Mesendoderm (in vitro differentiated cells): Measurements from ENCODE around the gene ANXA11.
"Not testable (repeated sequence)": the region's sequence is repeated elsewhere in the genome, so short reads cannot be mapped to it uniquely, and the experiment has no call there.

Experiments
- DNase-seq: peaks from one replicate; pipeline ENCODE4 v3.0.0; 2013
- H2AK5ac ChIP-seq: 2 replicates; pipeline ENCODE4 v1.6.1; 2013; ENCODE audit warnings: low read length, inconsistent platforms
- H2BK120ac ChIP-seq: 2 replicates; pipeline ENCODE4 v1.6.1; 2013; ENCODE audit warnings: low read depth, mild to moderate bottlenecking, low read length, moderate library complexity, mixed read lengths
- H2BK15ac ChIP-seq: replicated peaks from 2 replicates; pipeline ENCODE4 v1.6.1; 2013; ENCODE audit warnings: low read depth, mild to moderate bottlenecking, moderate library complexity
- H2BK5ac ChIP-seq: 2 replicates; pipeline ENCODE4 v1.6.1; 2013; ENCODE audit warnings: low read length, inconsistent platforms
- H3K18ac ChIP-seq: 2 replicates; pipeline ENCODE4 v1.6.1; 2013; ENCODE audit warnings: mild to moderate bottlenecking, low read length, mixed read lengths
- H3K23ac ChIP-seq: one replicate; pipeline ENCODE4 v1.6.1; 2013; ENCODE audit warnings: low read length
- H3K27ac ChIP-seq: 2 replicates; pipeline ENCODE4 v1.5.1; 2013; ENCODE audit warnings: low read depth, mild to moderate bottlenecking, inconsistent platforms, low read length, moderate library complexity
- H3K27me3 ChIP-seq: 2 replicates; pipeline ENCODE4 v1.6.1; 2013; ENCODE audit warnings: low read length, control low read depth, mild to moderate bottlenecking, inconsistent platforms; ENCODE audit not compliant: insufficient read depth, poor library complexity
- H3K36me3 ChIP-seq: 2 replicates; pipeline ENCODE4 v1.6.1; 2013; ENCODE audit warnings: low read length, inconsistent platforms; ENCODE audit not compliant: control insufficient read depth, insufficient read depth
- H3K4ac ChIP-seq: one replicate; pipeline ENCODE4 v1.6.1; 2013; ENCODE audit warnings: low read depth, mild to moderate bottlenecking, low read length, moderate library complexity
- H3K4me1 ChIP-seq: 2 replicates; pipeline ENCODE4 v1.6.1; 2013; ENCODE audit warnings: low read depth, low read length, inconsistent platforms; ENCODE audit not compliant: control insufficient read depth
- H3K4me2 ChIP-seq: 2 replicates; pipeline ENCODE4 v1.6.1; 2013; ENCODE audit warnings: low read length
- H3K4me3 ChIP-seq: 2 replicates; pipeline ENCODE4 v1.5.1; 2013; ENCODE audit warnings: mild to moderate bottlenecking, low read length
- H3K56ac ChIP-seq: one replicate; pipeline ENCODE4 v1.6.1; 2013; ENCODE audit warnings: low read length
- H3K79me1 ChIP-seq: 2 replicates; pipeline ENCODE4 v1.6.1; 2013; ENCODE audit warnings: low read length, inconsistent platforms
- H3K79me2 ChIP-seq: 2 replicates; pipeline ENCODE4 v1.6.1; 2013; ENCODE audit warnings: mild to moderate bottlenecking, low read length; ENCODE audit not compliant: control insufficient read depth, insufficient read depth
- H3K9ac ChIP-seq: 2 replicates; pipeline ENCODE4 v1.6.1; 2013; ENCODE audit warnings: low read length, inconsistent platforms
- H4K5ac ChIP-seq: one replicate; pipeline ENCODE4 v1.6.1; 2013; ENCODE audit warnings: low read length
- H4K8ac ChIP-seq: one replicate; pipeline ENCODE4 v1.6.1; 2013; ENCODE audit warnings: low read depth, mild to moderate bottlenecking, control low read depth, low read length, moderate library complexity
- WGBS: extraction: QIAGEN DNeasy Blood & Tissue Kit; methylation state at CpG from one replicate; pipeline ENCODE4 v1.1.7; 2013; ENCODE audit warnings: low lambda C conversion rate, missing lambda C conversion rate; ENCODE audit not compliant: insufficient coverage; ENCODE audit errors: extremely low coverage; 5-methylcytosine and 5-hydroxymethylcytosine counted together

Gene ANXA11

GRCh38 chr10:80137031-80137862, 68.1 kb downstream of the ANXA11 start:
- Histone ChIP-seq H3K4me1 (no peaks in the 10 kb centered on the region), H3K9ac (no peak overlapping the region), H3K4ac (no peak overlapping the region), H4K5ac (no peak overlapping the region), H2BK15ac (no peak overlapping the region), H3K56ac (no peak overlapping the region), H2AK5ac (no peak overlapping the region), H2BK120ac (no peak overlapping the region), H3K27me3 (no peaks in the 10 kb centered on the region), H2BK5ac (no peak overlapping the region), H4K8ac (no peak overlapping the region), H3K4me2 (no peak overlapping the region), H3K79me2 (no peaks in the 10 kb centered on the region), H3K36me3 (no peaks in the 10 kb centered on the region), H3K18ac (no peak overlapping the region), H3K23ac (no peak overlapping the region), H3K79me1 (no peaks in the 10 kb centered on the region), H3K27ac (no peak overlapping the region), H3K4me3 (no peak overlapping the region)
- DNase-seq: no peak
- no CpG with 5 or more reads among the region's 14 CpGs for WGBS

DNA sequence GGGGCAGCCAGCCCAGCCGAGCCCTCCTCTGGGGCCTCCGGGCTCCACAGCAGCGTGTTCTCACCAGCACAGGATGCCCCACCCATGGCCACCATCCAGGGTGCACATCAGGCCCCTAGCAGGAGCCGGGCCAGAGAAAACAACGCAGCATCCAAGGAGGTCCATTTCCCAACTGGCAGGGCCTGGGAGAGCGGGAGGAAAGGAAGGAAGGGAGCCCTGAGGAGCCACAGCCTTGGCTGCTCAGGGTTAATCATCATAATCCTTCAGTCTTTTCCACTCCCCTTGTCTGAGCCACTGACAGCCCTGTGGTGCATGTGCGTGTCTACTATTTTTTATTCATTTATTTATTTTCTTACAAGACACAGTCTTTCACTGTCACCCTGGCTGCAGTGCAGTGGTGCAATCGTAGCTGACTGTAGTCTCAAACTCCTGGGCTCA, 69.2 kb downstream of the ANXA11 start:
- Histone ChIP-seq H2BK15ac (no peak overlapping the region), H3K23ac (no peak overlapping the region), H2BK5ac (no peak overlapping the region), H3K4me3 (no peak overlapping the region), H3K18ac (no peak overlapping the region), H3K36me3 (no peaks in the 10 kb centered on the region), H3K27ac (no peak overlapping the region), H3K4me2 (no peak overlapping the region), H4K5ac (no peak overlapping the region), H4K8ac (no peak overlapping the region), H3K27me3 (no peaks in the 10 kb centered on the region), H2BK120ac (no peak overlapping the region), H3K4ac (no peak overlapping the region), H3K9ac (no peak overlapping the region), H3K56ac (no peak overlapping the region), H3K4me1 (no peaks in the 10 kb centered on the region), H3K79me2 (no peaks in the 10 kb centered on the region), H2AK5ac (no peak overlapping the region), H3K79me1 (no peaks in the 10 kb centered on the region)
- DNase-seq: no peak
- WGBS: no CpG with 5 or more reads among the region's 8 CpGs

DNA sequence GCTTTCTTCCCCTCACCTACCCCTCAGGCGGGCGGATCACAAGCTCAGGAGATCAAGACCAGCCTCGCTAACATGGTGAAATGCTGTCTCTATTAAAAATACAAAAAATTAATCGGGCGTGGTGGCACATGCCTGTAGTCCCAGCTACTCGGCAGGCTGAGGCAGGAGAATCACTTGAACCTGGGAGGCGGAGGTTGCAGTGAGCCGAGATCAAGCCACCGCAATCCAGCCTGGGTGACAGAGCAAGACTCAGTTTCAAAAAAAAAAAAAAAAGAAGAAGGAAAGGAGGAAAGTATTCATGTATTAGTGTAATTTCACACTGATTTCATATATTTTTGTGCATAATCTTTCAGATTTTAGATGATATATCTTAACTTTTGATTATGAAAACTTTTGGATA, 71.7 kb downstream of the ANXA11 start:
- not testable (repeated sequence) for H3K79me1 ChIP-seq, H3K23ac ChIP-seq, H2AK5ac ChIP-seq, H2BK120ac ChIP-seq, DNase-seq, H3K9ac ChIP-seq, H3K56ac ChIP-seq, H2BK15ac ChIP-seq, H3K4me2 ChIP-seq, H3K4me1 ChIP-seq, H3K36me3 ChIP-seq, H2BK5ac ChIP-seq, H3K4ac ChIP-seq, H3K27ac ChIP-seq, H3K4me3 ChIP-seq, H3K79me2 ChIP-seq, H4K5ac ChIP-seq, H3K27me3 ChIP-seq
- WGBS: no CpG with 5 or more reads among the region's 9 CpGs
- peak overlapping the region; percentile 13 for H4K8ac ChIP-seq
- H3K18ac ChIP-seq: peak overlapping the region; percentile 77

GRCh38 chr10:80133206-80133605, 72.1 kb downstream of the ANXA11 start:
- no peak overlapping the region for H4K5ac ChIP-seq
- H3K18ac ChIP-seq: peak overlapping the region; percentile 77
- no CpG with 5 or more reads among the region's 6 CpGs for WGBS
- no peak overlapping the region for H3K4me2 ChIP-seq
- no peaks in the 10 kb centered on the region for H3K36me3 ChIP-seq
- H3K27me3 ChIP-seq: no peaks in the 10 kb centered on the region
- no peak overlapping the region for H2BK120ac ChIP-seq
- H2AK5ac ChIP-seq: no peak overlapping the region
- no peak overlapping the region for H3K4me3 ChIP-seq
- no peak overlapping the region for H3K9ac ChIP-seq
- H3K79me2 ChIP-seq: no peaks in the 10 kb centered on the region
- no peak overlapping the region for H3K27ac ChIP-seq
- DNase-seq: no peak
- no peak overlapping the region for H2BK5ac ChIP-seq
- H3K23ac ChIP-seq: no peak overlapping the region
- peak overlapping the region; percentile 44 for H3K56ac ChIP-seq
- H2BK15ac ChIP-seq: no peak overlapping the region
- no peak overlapping the region for H3K4ac ChIP-seq
- no peaks in the 10 kb centered on the region for H3K4me1 ChIP-seq
- H4K8ac ChIP-seq: peak overlapping the region; percentile 13
- no peaks in the 10 kb centered on the region for H3K79me1 ChIP-seq

- H3K4me2 ChIP-seq: peak within 1 kb of the TSS; percentile 81
- peak within 1 kb of the TSS; percentile 57 for H2BK15ac ChIP-seq
- peak within 1 kb of the TSS; percentile 77 for H3K9ac ChIP-seq
- DNase-seq: peak; percentile 54
- H3K4ac ChIP-seq: peak within 1 kb of the TSS; percentile 83
- no peak within 1 kb of the TSS for H2AK5ac ChIP-seq
- no CpG with 5 or more reads among the region's 58 CpGs for WGBS
- H3K27ac ChIP-seq: peak within 1 kb of the TSS; percentile 40
- H4K8ac ChIP-seq: peak within 1 kb of the TSS; percentile 82
- H3K56ac ChIP-seq: peak within 1 kb of the TSS; percentile 86
- no peaks in the 10 kb centered on the region for H3K36me3 ChIP-seq
- no peak within 1 kb of the TSS for H4K5ac ChIP-seq
- no peaks in the 10 kb centered on the region for H3K79me2 ChIP-seq
- H2BK5ac ChIP-seq: no peak within 1 kb of the TSS
- peak within 1 kb of the TSS; percentile 46 for H3K4me3 ChIP-seq
- no peaks in the 10 kb centered on the region for H3K27me3 ChIP-seq
- peak within 1 kb of the TSS; percentile 80 for H3K23ac ChIP-seq
- no peaks in the 10 kb centered on the region for H3K79me1 ChIP-seq
- peak within 1 kb of the TSS; percentile 3 for H2BK120ac ChIP-seq
- peak within 1 kb of the TSS; percentile 99 for H3K18ac ChIP-seq
- no peaks in the 10 kb centered on the region for H3K4me1 ChIP-seq
These were observed 72.8 kb downstream of the ANXA11 start, which contains the start of gene PLAC9 for GRCh38 chr10:80132299-80133139. TSS of gene PLAC9 (plus strand) at chr10:80132730. CDS start at chr10:80132763, 33 bp downstream.
